Activated T-helper 1 cell treated with anti-CD3 and anti-CD28 coated beads, Interleukin-12 subunit alpha, Interleukin-12 subunit beta, Interleukin-2, Interleukin-4 antibody, amounts not matched to agents 30 ng/mL and 10 ng/mL and 1 ng/mL, durations not matched to agents 14 hours and 24 hours and 36 hours (primary cell): ENCODE data around the gene CNDP2. TPM values are rescaled to one million over a fixed set of nuclear protein-coding genes. Genes with fewer than 3 reads are reported as not detected.

Experiments
- DNase-seq: peaks from one replicate; pipeline ENCODE4 v3.0.0; 2021; ENCODE audit warnings: low spot score
- H3K27ac Mint-ChIP-seq: one replicate; pipeline ENCODE4 v1.8.0; 2021; ENCODE audit warnings: mild to moderate bottlenecking, mixed read lengths
- H3K27me3 Mint-ChIP-seq: one replicate; pipeline ENCODE4 v1.8.0; 2022; ENCODE audit warnings: mild to moderate bottlenecking, moderate library complexity, mixed read lengths; ENCODE audit not compliant: insufficient read depth
- H3K36me3 Mint-ChIP-seq: one replicate; pipeline ENCODE4 v1.8.0; 2021; ENCODE audit warnings: low read depth, mixed read lengths
- H3K4me1 Mint-ChIP-seq: one replicate; pipeline ENCODE4 v1.8.0; 2021; ENCODE audit warnings: low read depth, mixed read lengths
- H3K4me3 Mint-ChIP-seq: one replicate; pipeline ENCODE4 v1.8.0; 2021; ENCODE audit warnings: mild to moderate bottlenecking, moderate library complexity, mixed read lengths
- H3K9me3 Mint-ChIP-seq: one replicate; pipeline ENCODE4 v1.8.0; 2021; ENCODE audit warnings: mixed read lengths
- intact Hi-C: fragments of 100-400 bp; cut with micrococcal nuclease; formaldehyde crosslinking; loops from one replicate; pipeline ENCODE4 v1.15.1; 2024
- total RNA-seq: library from RNA; stranded (reverse); gene quantifications from 2 replicates; pipeline ENCODE4 v1.2.3, GENCODE V29; 2022

CNDP2 gene
- total RNA-seq, 1 donor from 2014 or later: 164 TPM

- DNase-seq: no peak
- Mint-ChIP-seq H3K4me1 (no peaks in the 10 kb centered on the region), H3K36me3 (no peaks in the 10 kb centered on the region), H3K27ac (no peak overlapping the region), H3K27me3 (peaks cover 7% of the 10 kb centered on the region), H3K9me3 (no peaks in the 10 kb centered on the region), H3K4me3 (no peak overlapping the region)
- intact Hi-C loops: no loop called here
These were observed 33.8 kb downstream of the CNDP2 start for GRCh38 chr18:74529811-74530583.

DNA sequence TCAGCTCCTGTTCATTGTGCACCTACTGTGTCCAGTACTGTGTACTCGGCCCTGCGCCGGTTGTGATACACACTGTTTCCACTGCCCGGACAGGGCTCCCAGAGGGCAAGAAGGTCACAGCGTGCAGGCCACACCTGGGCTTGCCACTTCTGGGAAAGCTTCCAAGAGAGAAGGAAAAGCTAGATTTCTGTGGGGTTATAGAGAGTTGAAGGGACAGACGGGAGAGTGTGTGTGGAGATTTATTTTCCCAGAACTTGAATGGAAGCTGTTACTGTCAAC, 34.4 kb downstream of the CNDP2 start:
- no peaks in the 10 kb centered on the region for H3K36me3 Mint-ChIP-seq
- H3K27me3 Mint-ChIP-seq: peaks cover 7% of the 10 kb centered on the region

DNA sequence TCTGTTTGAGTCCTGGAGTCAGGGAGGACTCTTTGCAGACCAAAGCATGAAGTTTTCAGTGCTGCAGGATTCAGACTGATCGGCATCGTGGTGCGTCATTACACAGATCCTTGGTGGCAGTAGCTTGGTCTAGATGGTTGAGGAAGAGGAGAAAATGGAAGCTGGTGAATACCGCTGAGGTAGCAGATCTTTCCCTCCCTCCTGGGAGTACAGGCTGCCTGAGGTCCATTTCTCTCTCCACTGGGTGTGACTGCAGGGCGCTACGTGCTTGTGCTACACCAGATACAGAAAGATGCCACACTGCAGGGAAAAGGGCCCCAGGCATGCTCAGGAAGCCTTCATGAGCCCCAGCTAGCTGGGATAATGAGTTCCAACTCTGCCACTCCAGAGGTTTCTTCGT, 34.9 kb downstream of the CNDP2 start:
- no peaks in the 10 kb centered on the region for H3K9me3 Mint-ChIP-seq
- H3K4me1 Mint-ChIP-seq: no peaks in the 10 kb centered on the region
- DNase-seq: no peak
- no peaks in the 10 kb centered on the region for H3K36me3 Mint-ChIP-seq
- intact Hi-C loops: no loop called here
- H3K4me3 Mint-ChIP-seq: no peak overlapping the region
- peaks cover 7% of the 10 kb centered on the region for H3K27me3 Mint-ChIP-seq
- H3K27ac Mint-ChIP-seq: no peak overlapping the region

More for the DNA sequence above, 34.4 kb downstream of the CNDP2 start:
- Mint-ChIP-seq H3K27ac (no peak overlapping the region), H3K4me1 (no peaks in the 10 kb centered on the region), H3K9me3 (no peaks in the 10 kb centered on the region), H3K4me3 (no peak overlapping the region)
- intact Hi-C loops: no loop called here
- DNase-seq: no peak

GRCh38 chr18:74532511-74533025, 36.4 kb downstream of the CNDP2 start:
- no peaks in the 10 kb centered on the region for H3K4me1 Mint-ChIP-seq
- intact Hi-C loops: no loop called here
- no peaks in the 10 kb centered on the region for H3K36me3 Mint-ChIP-seq
- H3K4me3 Mint-ChIP-seq: no peak overlapping the region
- H3K27ac Mint-ChIP-seq: no peak overlapping the region
- no peaks in the 10 kb centered on the region for H3K9me3 Mint-ChIP-seq
- H3K27me3 Mint-ChIP-seq: peaks cover 7% of the 10 kb centered on the region
- DNase-seq: no peak

DNA sequence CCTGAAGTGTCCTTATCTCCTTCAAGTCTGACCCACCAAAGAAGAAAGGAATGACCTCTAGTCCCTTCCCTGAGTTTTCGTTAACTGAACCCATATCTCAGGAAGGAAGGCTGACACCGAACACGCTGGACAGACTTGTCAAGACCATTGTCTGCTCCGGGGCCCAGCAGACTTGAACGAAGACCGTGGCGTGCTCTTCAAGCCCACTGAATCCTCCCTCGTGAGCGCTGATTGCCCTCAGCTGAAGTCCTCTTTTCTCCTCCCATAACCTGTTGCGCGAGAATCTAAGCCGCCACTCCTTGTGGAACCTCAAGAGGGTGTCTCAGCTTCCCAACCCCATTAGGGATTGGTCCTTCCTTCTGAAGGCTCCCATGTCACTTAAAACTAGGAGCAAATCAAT, 37.5 kb downstream of the CNDP2 start:
- Mint-ChIP-seq H3K9me3 (no peaks in the 10 kb centered on the region), H3K4me3 (no peak overlapping the region), H3K4me1 (no peaks in the 10 kb centered on the region), H3K36me3 (no peaks in the 10 kb centered on the region), H3K27me3 (peaks cover 3% of the 10 kb centered on the region), H3K27ac (no peak overlapping the region)
- DNase-seq: no peak
- intact Hi-C loops: no loop called here

GRCh38 chr18:74534150-74534969, 38.2 kb downstream of the CNDP2 start, which contains the start of gene CNDP1:
TSS of gene CNDP1 (plus strand) at chr18:74534500. CDS start at chr18:74534668, 168 bp downstream.
- H3K36me3 Mint-ChIP-seq: no peaks in the 10 kb centered on the region
- no peak within 1 kb of the TSS for H3K27ac Mint-ChIP-seq
- intact Hi-C loops: no loop called here
- no peaks in the 10 kb centered on the region for H3K4me1 Mint-ChIP-seq
- DNase-seq: no peak
- peaks cover 3% of the 10 kb centered on the region for H3K27me3 Mint-ChIP-seq
- no peak within 1 kb of the TSS for H3K4me3 Mint-ChIP-seq
- H3K9me3 Mint-ChIP-seq: no peaks in the 10 kb centered on the region

GRCh38 chr18:74534981-74535649, 39.0 kb downstream of the CNDP2 start:
- no peak for DNase-seq
- no peaks in the 10 kb centered on the region for H3K36me3 Mint-ChIP-seq
- no peaks in the 10 kb centered on the region for H3K9me3 Mint-ChIP-seq
- H3K27ac Mint-ChIP-seq: no peak overlapping the region
- intact Hi-C loops: loop anchor here (5.0 kb wide), 1 partner anchor 78 kb away; the partner anchor contains the start of gene DIPK1C
- peaks cover 3% of the 10 kb centered on the region for H3K27me3 Mint-ChIP-seq
- H3K4me1 Mint-ChIP-seq: no peaks in the 10 kb centered on the region
- H3K4me3 Mint-ChIP-seq: no peak overlapping the region

- H3K27ac Mint-ChIP-seq: no peak overlapping the region
- H3K36me3 Mint-ChIP-seq: no peaks in the 10 kb centered on the region
- intact Hi-C loops: loop anchor here (5.0 kb wide), 1 partner anchor 82 kb away; the partner anchor contains the start of gene DIPK1C
- peaks cover 3% of the 10 kb centered on the region for H3K27me3 Mint-ChIP-seq
- no peaks in the 10 kb centered on the region for H3K4me1 Mint-ChIP-seq
- no peaks in the 10 kb centered on the region for H3K9me3 Mint-ChIP-seq
- H3K4me3 Mint-ChIP-seq: no peak overlapping the region
- DNase-seq: no peak
These were observed 43.1 kb downstream of the CNDP2 start for GRCh38 chr18:74539289-74539688.

- no peaks in the 10 kb centered on the region for H3K27me3 Mint-ChIP-seq
- no peaks in the 10 kb centered on the region for H3K4me1 Mint-ChIP-seq
- H3K4me3 Mint-ChIP-seq: no peak overlapping the region
- DNase-seq: no peak
- no peaks in the 10 kb centered on the region for H3K9me3 Mint-ChIP-seq
- H3K27ac Mint-ChIP-seq: no peak overlapping the region
- intact Hi-C loops: no loop called here
- H3K36me3 Mint-ChIP-seq: no peaks in the 10 kb centered on the region
These were observed 44.7 kb downstream of the CNDP2 start for GRCh38 chr18:74540652-74541421.

GRCh38 chr18:74541703-74542555, 45.8 kb downstream of the CNDP2 start:
- no peak overlapping the region for H3K27ac Mint-ChIP-seq
- no peak overlapping the region for H3K4me3 Mint-ChIP-seq
- H3K36me3 Mint-ChIP-seq: no peaks in the 10 kb centered on the region
- H3K27me3 Mint-ChIP-seq: no peaks in the 10 kb centered on the region
- intact Hi-C loops: no loop called here
- H3K9me3 Mint-ChIP-seq: no peaks in the 10 kb centered on the region
- H3K4me1 Mint-ChIP-seq: peaks cover 4% of the 10 kb centered on the region
- DNase-seq: no peak

GRCh38 chr18:74544898-74545297, 48.7 kb downstream of the CNDP2 start:
- no peak for DNase-seq
- intact Hi-C loops: no loop called here
- Mint-ChIP-seq H3K36me3 (peaks cover 2% of the 10 kb centered on the region), H3K4me3 (no peak overlapping the region), H3K4me1 (peaks cover 12% of the 10 kb centered on the region), H3K9me3 (peaks cover 16% of the 10 kb centered on the region), H3K27ac (no peak overlapping the region), H3K27me3 (peaks cover 4% of the 10 kb centered on the region)

DNA sequence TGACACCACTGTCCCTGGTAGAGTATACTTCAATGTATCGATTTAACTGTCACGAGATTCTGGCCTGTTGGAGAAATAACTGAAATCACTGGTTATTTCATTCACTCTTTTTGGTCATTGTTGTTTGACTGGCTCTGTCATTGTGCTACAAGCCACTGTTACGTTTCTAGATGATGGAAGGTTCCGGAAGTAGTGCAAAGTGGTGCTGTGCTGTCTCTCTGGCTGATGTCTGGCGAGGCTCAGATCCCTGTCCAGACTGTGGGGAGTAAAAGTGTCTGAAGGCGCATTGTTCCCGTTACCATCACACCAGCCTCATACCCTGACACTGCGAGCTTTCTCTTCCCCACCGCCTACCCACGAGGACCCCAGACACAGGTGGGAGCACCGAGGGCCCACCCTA, 49.8 kb downstream of the CNDP2 start:
- peaks cover 20% of the 10 kb centered on the region for H3K9me3 Mint-ChIP-seq
- intact Hi-C loops: no loop called here
- no peak for DNase-seq

More for the DNA sequence above, 49.8 kb downstream of the CNDP2 start:
- Mint-ChIP-seq H3K27me3 (peaks cover 4% of the 10 kb centered on the region), H3K36me3 (peaks cover 2% of the 10 kb centered on the region), H3K27ac (no peak overlapping the region), H3K4me1 (peaks cover 12% of the 10 kb centered on the region), H3K4me3 (no peak overlapping the region)
